Calu3 (cell line): ENCODE data around the gene TJAP1. TPM values are rescaled to one million over a fixed set of nuclear protein-coding genes. Genes with fewer than 3 reads are reported as not detected.
"Not testable (repeated sequence)": the region's sequence is repeated elsewhere in the genome, so short reads cannot be mapped to it uniquely, and the experiment has no call there.

Experiments
- BruUV-seq: library from RNA; stranded (reverse); fragments of 400-500 nt; replicated peaks from 2 replicates; lab custom pipeline; 2021; lab: Mats Ljungman, UMichigan
- CTCF ChIA-PET: fragments of 300-600 bp; sonication (Branson Sonifier 250); formaldehyde crosslinking; loops from one replicate; lab custom pipeline; 2022; ENCODE audit warnings: antibody characterized with exemption; lab: Charles Lee
- DNase-seq: peaks from one replicate; pipeline ENCODE4 v3.0.0; 2022
- H3K27ac Mint-ChIP-seq: one replicate; pipeline ENCODE4 v1.8.0; 2022; ENCODE audit warnings: mixed read lengths; ENCODE audit not compliant: unreplicated experiment
- H3K27me3 Mint-ChIP-seq: one replicate; pipeline ENCODE4 v1.8.0; 2022; ENCODE audit warnings: mixed read lengths; ENCODE audit not compliant: unreplicated experiment
- H3K36me3 Mint-ChIP-seq: one replicate; pipeline ENCODE4 v1.8.0; 2022; ENCODE audit warnings: mild to moderate bottlenecking, moderate library complexity, mixed read lengths; ENCODE audit not compliant: insufficient read depth, unreplicated experiment
- H3K4me1 Mint-ChIP-seq: one replicate; pipeline ENCODE4 v1.8.0; 2022; ENCODE audit warnings: mild to moderate bottlenecking, low read depth, mixed read lengths; ENCODE audit not compliant: unreplicated experiment
- H3K4me3 Mint-ChIP-seq: one replicate; pipeline ENCODE4 v1.8.0; 2022; ENCODE audit warnings: mild to moderate bottlenecking, low read depth, moderate library complexity, mixed read lengths; ENCODE audit not compliant: unreplicated experiment
- H3K9me3 Mint-ChIP-seq: one replicate; pipeline ENCODE4 v1.8.0; 2022; ENCODE audit warnings: low read depth, mixed read lengths; ENCODE audit not compliant: unreplicated experiment
- CTCF ChIP-seq: fragments of 200-600 bp; IDR thresholded peaks from one replicate; pipeline ENCODE4 v1.8.0; 2022; ENCODE audit warnings: antibody characterized with exemption; ENCODE audit not compliant: unreplicated experiment
- intact Hi-C: fragments of 100-400 bp; cut with micrococcal nuclease; formaldehyde crosslinking; loops from one replicate; pipeline ENCODE4 v1.10.0; 2022; ENCODE audit not compliant: unreplicated experiment
- total RNA-seq: library from RNA; stranded (reverse); gene quantifications from 2 replicates; pipeline ENCODE4 v1.2.3, GENCODE V29; 2022

Gene TJAP1
- total RNA-seq, 1 experiment from 2014 or later: 72.3 TPM

- Mint-ChIP-seq H3K4me3 (peak within 1 kb of the TSS; percentile 70), H3K27ac (peak within 1 kb of the TSS; percentile 75), H3K36me3 (peaks cover 44% of the 10 kb centered on the region), H3K27me3 (peaks cover 46% of the 10 kb centered on the region), H3K4me1 (peaks cover 17% of the 10 kb centered on the region), H3K9me3 (no peaks in the 10 kb centered on the region)
- CTCF ChIA-PET: interaction anchor here (0.7 to 2.7 kb wide), 5 partner anchors 19 to 304 kb away, joined by 3 to 12 read pairs (median 5); partner anchors contain the start of gene ABCC10
- intact Hi-C loops: loop anchor here (2.0 kb wide), 1 partner anchor 69 kb away; no protein-coding TSS in a partner anchor
- TF ChIP-seq CTCF: no peak
- BruUV-seq: TSS peak; percentile 46
- DNase-seq: peak; percentile 42
Measured at GRCh38 chr6:43455531-43456428, 21.6 kb upstream of the TJAP1 start, which contains the start of gene DLK2. TSS of gene DLK2 (minus strand) at chr6:43455548. CDS start at chr6:43454825, 723 bp downstream.

GRCh38 chr6:43457643-43458042 is 19.7 kb upstream of the TJAP1 start:
- BruUV-seq: no TSS peak
- H3K9me3 Mint-ChIP-seq: no peaks in the 10 kb centered on the region
- intact Hi-C loops: no loop called here
- CTCF ChIA-PET: interaction anchor here (0.7 to 2.7 kb wide), 5 partner anchors 20 to 90 kb away, joined by 4 to 12 read pairs (median 5); partner anchors contain the start of gene TJAP1
- DNase-seq: no peak
- H3K4me3 Mint-ChIP-seq: no peak overlapping the region
- H3K27ac Mint-ChIP-seq: no peak overlapping the region
- peaks cover 17% of the 10 kb centered on the region for H3K4me1 Mint-ChIP-seq
- TF ChIP-seq CTCF: no peak
- H3K27me3 Mint-ChIP-seq: peaks cover 62% of the 10 kb centered on the region
- peaks cover 44% of the 10 kb centered on the region for H3K36me3 Mint-ChIP-seq

- H3K27me3 Mint-ChIP-seq: peaks cover 67% of the 10 kb centered on the region
- CTCF ChIA-PET: interaction anchor here (0.7 to 1.1 kb wide), 3 partner anchors 20 to 25 kb away, joined by 3 to 5 read pairs (median 4); partner anchors contain the start of gene TJAP1
- H3K4me3 Mint-ChIP-seq, intact Hi-C loops, DNase-seq, BruUV-seq, H3K27ac Mint-ChIP-seq, H3K9me3 Mint-ChIP-seq: not testable (repeated sequence)
- peaks cover 39% of the 10 kb centered on the region for H3K36me3 Mint-ChIP-seq
- peaks cover 17% of the 10 kb centered on the region for H3K4me1 Mint-ChIP-seq
Measured at GRCh38 chr6:43458154-43458553, 19.2 kb upstream of the TJAP1 start.

- DNase-seq: no peak
- no peak overlapping the region for H3K27ac Mint-ChIP-seq
- H3K4me1 Mint-ChIP-seq: peaks cover 17% of the 10 kb centered on the region
- TF ChIP-seq CTCF: no peak
- H3K27me3 Mint-ChIP-seq: peaks cover 73% of the 10 kb centered on the region
- intact Hi-C loops: no loop called here
- H3K9me3 Mint-ChIP-seq: no peaks in the 10 kb centered on the region
- BruUV-seq: no TSS peak
- CTCF ChIA-PET: interaction anchor here (0.5 to 0.9 kb wide), 4 partner anchors 12 to 613 kb away, joined by 3 to 8 read pairs (median 4); no protein-coding TSS in a partner anchor
- no peak overlapping the region for H3K4me3 Mint-ChIP-seq
- peaks cover 26% of the 10 kb centered on the region for H3K36me3 Mint-ChIP-seq
Measured at GRCh38 chr6:43459535-43459934, 17.8 kb upstream of the TJAP1 start.
